Heart left ventricle (tissue), 16 donors: Measurements from ENCODE around the gene TBC1D20. TPM values are rescaled to one million over a fixed set of nuclear protein-coding genes. Genes with fewer than 3 reads are reported as not detected.

Experiments
- ATAC-seq, 4 donors: fragments of 200-7000 bp; cut with Tn5 transposase; one replicate each; pipeline ENCODE4 v1.9.1; 2020 to 2022; ENCODE audit warnings: moderate library complexity in 4 of 4, mild to moderate bottlenecking in 3 of 4, moderate number of reproducible peaks in 1 of 4
- DNase-seq, 5 donors: peaks; one replicate each; pipeline ENCODE4 v3.0.0-alpha.2; 2020
- H3K27ac ChIP-seq, 12 donors: fragments of 200-600 bp; sonication (generic) in 4 of 12; one replicate each; pipeline versions ENCODE4 v1.5.0 to v1.8.0; 2016 to 2022; ENCODE audit warnings: mild to moderate bottlenecking in 2 of 12
- H3K27me3 ChIP-seq, 9 donors: fragments of 200-600 bp; sonication (generic) in 2 of 9; one replicate each; pipeline versions ENCODE4 v1.5.1 to v1.8.0; 2016 to 2022; ENCODE audit warnings: mild to moderate bottlenecking in 3 of 9
- H3K36me3 ChIP-seq, 9 donors: fragments of 200-600 bp; sonication (generic) in 2 of 9; one replicate each; pipeline versions ENCODE4 v1.5.0 to v1.8.0; 2018 to 2022; ENCODE audit warnings: mild to moderate bottlenecking in 2 of 9
- H3K4me1 ChIP-seq, 12 donors: fragments of 200-600 bp; sonication (generic) in 4 of 12; one replicate each; pipeline versions ENCODE4 v1.5.0 to v1.8.0; 2016 to 2022; ENCODE audit warnings: mild to moderate bottlenecking in 3 of 12
- H3K4me3 ChIP-seq, 12 donors: fragments of 200-600 bp; sonication (generic) in 4 of 12; one replicate each; pipeline versions ENCODE4 v1.5.0 to v1.8.0; 2017 to 2022; ENCODE audit warnings: mild to moderate bottlenecking in 9 of 12, moderate library complexity in 4 of 12
- H3K9me3 ChIP-seq, 12 donors: fragments of 200-600 bp; sonication (generic) in 4 of 12; one replicate each; pipeline versions ENCODE4 v1.5.0 to v1.8.0; 2016 to 2022; ENCODE audit warnings: mild to moderate bottlenecking in 1 of 12
- POLR2A ChIP-seq, 2 donors: fragments of 450-650 bp; IDR thresholded peaks; one replicate each; pipeline ENCODE4 v1.6.1; 2017; ENCODE audit warnings: antibody characterized with exemption in 2 of 2, mild to moderate bottlenecking in 2 of 2, moderate library complexity in 2 of 2
- WGBS, 4 donors: extraction: QIAGEN DNeasy Blood & Tissue Kit in 2 of 4; methylation state at CpG; one replicate each; pipeline versions ENCODE4 v1.1.5 to v1.1.7; 2013 to 2018; 5-methylcytosine and 5-hydroxymethylcytosine counted together
- intact Hi-C, 10 donors: fragments of 100-400 bp; cut with DNase I; formaldehyde crosslinking; loops; one replicate each; pipeline versions ENCODE4 v1.11.1 to v1.14.2; 2022
- polyA plus RNA-seq, 2 donors: library from polyadenylated mRNA; stranded (reverse); fragments of 200-250 nt; gene quantifications; one replicate each; pipeline ENCODE4 v1.2.3, GENCODE V29; 2013
- total RNA-seq, 9 donors: library from RNA; depleted of rRNA in 2 of 9; stranded (reverse); fragments of >200 nt in 2 of 9; fragmentation: NEBNext Ultra II Directional in 3 of 9; extraction: Animal tissue kit (Norgen Biotek cat#: 25700) in 3 of 9; gene quantifications; one replicate each; pipeline versions ENCODE4 v1.1.0 to v1.2.4, GENCODE V29; 2016 to 2023
- TF ChIP-seq, protein P1 (sequence below), 12 donors: fragments of 200-600 bp; sonication (generic) in 4 of 12; IDR thresholded peaks; one replicate each; pipeline versions ENCODE4 v1.5.0 to v1.8.0; 2018 to 2022; ENCODE audit warnings: antibody characterized with exemption in 12 of 12, mild to moderate bottlenecking in 5 of 12
- donor health status: ischemic (EF 13 %, LVEDD 7.1; RV severe dilation, severe dysfunction).
- donor health status: healthy with polysubstance abuse.
- donor health status: DM: no; HTN: yes; CAD: no.
- donor health status: DM: no; HTN: no; CAD: no.
- donor health status: ischemic (EF 25% LVEDD 6.9; RV normal size, moderate dysfunction).
- donor health status: ischemic (EF 25% LVEDD 5.7; RV mildly dilated, moderate dysfunction).
- donor health status: healthy.
- donor health status: DM: yes; HTN: yes; CAD: no.
- donor health status: ischemic (EF 35%, LVEDD 5.7; RV mildly dilated, moderate dysfunction).
- donor health status: nonischemic (EF 11% LVEDD 7.7; RV severe dilation, severe dysfunction).
- donor health status: DM: yes; HTN: yes; CAD: no.
- donor health status: PGD.
- donor health status: ischemic (EF 29% LVEDD 5.4; RV normal size, mild dysfunction).
- donor health status: nonischemic (EF 23%, LVEDD 6.1; RV moderate dilation, normal function).

TBC1D20 gene
- total and polyA plus RNA-seq, 11 donors = 9.3 to 38.9 (median 25.8) TPM

DNA sequence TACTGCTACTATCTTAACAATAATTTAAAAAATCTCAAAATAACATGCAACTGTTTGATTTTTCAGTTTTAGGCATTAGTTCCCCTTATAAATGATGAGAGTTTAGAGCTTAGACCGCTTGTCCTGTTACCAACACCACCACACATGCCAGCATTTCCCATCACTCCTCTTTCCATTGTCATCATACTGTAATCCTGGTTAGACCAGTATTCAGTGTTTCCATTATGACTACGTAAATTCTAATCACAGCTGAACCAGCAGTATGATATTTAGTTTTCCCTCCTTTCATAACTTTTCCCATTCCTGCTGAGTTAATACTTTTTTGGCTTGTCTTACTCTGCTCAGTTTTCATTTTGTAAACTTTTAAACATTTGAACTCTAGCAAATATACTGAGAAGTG lies 12.2 kb upstream of the TBC1D20 start:
- no peak for DNase-seq
- intact Hi-C loops = loop anchor here in 1 of 10 donors (10.0 kb wide), 1 partner anchor 70 kb away; the partner anchor contains the start of gene RBCK1
- no peak overlapping the region for H3K4me3 ChIP-seq
- peaks cover 0 to 11% (median 0%) of the 10 kb centered on the region in 12 donors for H3K4me1 ChIP-seq
- ATAC-seq = no peak
- H3K36me3 ChIP-seq = peaks cover 0 to 23% (median 9%) of the 10 kb centered on the region in 9 donors
- H3K9me3 ChIP-seq = peaks cover 0 to 9% (median 0%) of the 10 kb centered on the region in 12 donors
- H3K27me3 ChIP-seq = no peaks in the 10 kb centered on the region
- H3K27ac ChIP-seq = no peak overlapping the region
- WGBS, 4 donors = 84 to 95% (median 91%) methylated on average over 2 of the region's 2 CpGs
- TF ChIP-seq, protein P1, sequence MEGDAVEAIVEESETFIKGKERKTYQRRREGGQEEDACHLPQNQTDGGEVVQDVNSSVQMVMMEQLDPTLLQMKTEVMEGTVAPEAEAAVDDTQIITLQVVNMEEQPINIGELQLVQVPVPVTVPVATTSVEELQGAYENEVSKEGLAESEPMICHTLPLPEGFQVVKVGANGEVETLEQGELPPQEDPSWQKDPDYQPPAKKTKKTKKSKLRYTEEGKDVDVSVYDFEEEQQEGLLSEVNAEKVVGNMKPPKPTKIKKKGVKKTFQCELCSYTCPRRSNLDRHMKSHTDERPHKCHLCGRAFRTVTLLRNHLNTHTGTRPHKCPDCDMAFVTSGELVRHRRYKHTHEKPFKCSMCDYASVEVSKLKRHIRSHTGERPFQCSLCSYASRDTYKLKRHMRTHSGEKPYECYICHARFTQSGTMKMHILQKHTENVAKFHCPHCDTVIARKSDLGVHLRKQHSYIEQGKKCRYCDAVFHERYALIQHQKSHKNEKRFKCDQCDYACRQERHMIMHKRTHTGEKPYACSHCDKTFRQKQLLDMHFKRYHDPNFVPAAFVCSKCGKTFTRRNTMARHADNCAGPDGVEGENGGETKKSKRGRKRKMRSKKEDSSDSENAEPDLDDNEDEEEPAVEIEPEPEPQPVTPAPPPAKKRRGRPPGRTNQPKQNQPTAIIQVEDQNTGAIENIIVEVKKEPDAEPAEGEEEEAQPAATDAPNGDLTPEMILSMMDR (IDR thresholded peaks at IDR 0.05) = no peak
- no peak for TF ChIP-seq POLR2A (IDR thresholded peaks at IDR 0.05)

DNA sequence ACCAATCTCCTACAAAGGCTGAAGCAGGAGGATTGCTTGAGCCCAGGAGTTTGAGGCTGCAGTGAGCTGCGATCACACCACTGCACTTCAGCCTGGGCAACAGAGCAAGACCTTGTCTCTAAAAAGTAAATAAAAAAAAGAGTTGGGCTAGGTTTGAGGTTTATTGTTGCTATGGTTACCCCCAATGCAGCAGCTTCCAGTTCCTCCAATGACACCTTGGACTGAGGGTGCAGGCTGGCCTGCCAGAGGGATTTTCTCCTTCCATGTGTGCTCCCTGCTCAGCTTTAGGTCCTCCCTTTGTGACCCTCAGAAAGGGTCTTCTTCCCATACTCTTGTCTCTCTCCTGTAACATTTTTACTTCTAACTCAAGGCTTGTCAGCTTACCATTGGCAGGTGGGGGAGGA lies 10.6 kb upstream of the TBC1D20 start:
- DNase-seq (no peak), ATAC-seq (no peak)
- Histone ChIP-seq H3K27me3 (no peaks in the 10 kb centered on the region), H3K4me1 (peaks cover 0 to under 1% (median 0%) of the 10 kb centered on the region in 12 donors), H3K36me3 (peaks cover 0 to 13% (median 3%) of the 10 kb centered on the region in 9 donors), H3K9me3 (peaks cover 0 to 9% (median 0%) of the 10 kb centered on the region in 12 donors), H3K27ac (no peak overlapping the region), H3K4me3 (no peak overlapping the region)
- intact Hi-C loops = loop anchor here in 1 of 10 donors (10.0 kb wide), 1 partner anchor 68 kb away; the partner anchor contains the start of gene RBCK1
- TF ChIP-seq, protein P1 (IDR thresholded peaks at IDR 0.05) = no peak
- TF ChIP-seq POLR2A (IDR thresholded peaks at IDR 0.05) = no peak
- WGBS, 4 donors = 94 to 100% (median 96%) methylated on average over 1 of the region's 1 CpG

DNA sequence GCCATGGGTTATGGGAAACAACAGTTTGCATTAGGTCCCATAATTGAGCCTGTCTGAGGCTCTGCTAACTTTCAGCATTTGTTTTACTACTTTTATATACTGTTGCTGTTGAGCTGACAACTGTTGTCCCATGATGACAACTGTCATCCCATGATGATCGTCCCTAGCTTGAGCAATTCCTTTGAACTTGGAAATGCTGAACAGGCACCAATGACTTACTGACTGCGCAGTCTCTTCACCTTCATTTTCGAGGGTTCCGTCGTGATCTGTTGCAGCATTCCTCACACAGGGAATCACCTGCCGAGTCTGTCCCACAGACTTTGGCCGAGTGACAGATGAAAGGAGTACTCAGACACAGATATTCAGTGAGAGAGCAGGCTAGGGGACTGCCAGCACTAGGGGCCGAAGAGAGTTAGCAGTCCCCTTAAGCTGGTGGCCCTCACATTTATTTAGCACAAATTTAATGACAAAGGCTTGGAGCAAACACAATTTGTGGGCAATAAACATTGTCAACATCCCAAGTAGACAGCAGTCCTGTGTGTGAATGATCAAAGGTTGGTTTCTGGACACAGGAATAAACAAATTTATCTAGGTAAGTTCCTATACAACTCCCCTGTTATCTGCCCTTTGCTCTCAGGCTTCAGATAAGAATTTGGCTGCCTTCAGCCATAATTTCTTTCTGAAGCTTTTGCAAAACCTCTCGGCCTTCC lies 10.0 kb upstream of the TBC1D20 start:
- no peak overlapping the region for H3K4me3 ChIP-seq
- no peaks in the 10 kb centered on the region for H3K27me3 ChIP-seq
- no peaks in the 10 kb centered on the region for H3K4me1 ChIP-seq
- ATAC-seq (no peak), DNase-seq (no peak)
- H3K36me3 ChIP-seq = peaks cover 0 to 10% (median 0%) of the 10 kb centered on the region in 9 donors
- TF ChIP-seq POLR2A (IDR thresholded peaks at IDR 0.05) = no peak
- TF ChIP-seq, protein P1 (IDR thresholded peaks at IDR 0.05) = no peak
- H3K27ac ChIP-seq = no peak overlapping the region
- peaks cover 0 to 9% (median 0%) of the 10 kb centered on the region in 12 donors for H3K9me3 ChIP-seq
- intact Hi-C loops = loop anchor here in 1 of 10 donors (10.0 kb wide), 1 partner anchor 67 kb away; the partner anchor contains the start of gene RBCK1
- WGBS, 4 donors = 87 to 97% (median 94%) methylated on average over 9 of the region's 9 CpGs

DNA sequence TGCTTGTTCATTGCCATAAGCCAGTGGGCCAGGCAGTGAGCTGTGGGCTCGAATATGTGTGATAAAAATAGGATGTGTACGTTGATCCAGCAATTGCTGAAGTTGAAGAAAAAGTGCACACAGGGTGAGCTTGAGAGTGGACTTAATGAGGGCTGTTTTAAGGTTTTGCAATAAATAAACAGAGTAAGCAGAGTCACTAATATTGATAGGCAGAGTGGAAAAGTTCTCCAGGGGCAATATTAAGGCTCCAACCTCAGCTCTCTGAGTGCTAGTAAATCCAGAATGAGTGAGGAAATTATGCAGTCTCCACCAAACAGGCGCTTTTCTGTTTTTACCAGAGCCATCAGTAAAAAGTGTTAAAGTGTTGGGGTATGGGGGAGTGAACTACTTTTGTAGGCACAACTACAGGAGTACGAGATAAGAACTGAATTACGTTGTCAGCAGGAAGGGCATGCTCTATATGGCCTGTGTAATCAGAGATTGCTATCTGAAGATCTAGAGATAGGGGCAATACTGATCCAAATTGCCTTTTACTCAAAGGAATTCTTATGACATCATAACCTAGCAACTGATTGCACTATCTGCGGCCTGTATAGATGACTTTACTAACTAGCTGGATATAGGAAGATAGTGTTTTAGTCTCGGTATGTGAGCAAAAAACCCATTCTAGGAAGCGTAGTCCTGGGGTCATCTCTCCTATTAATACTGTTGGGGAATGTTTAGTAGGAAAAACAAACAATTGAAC lies 7.6 kb upstream of the TBC1D20 start:
- intact Hi-C loops = loop anchor here in 1 of 10 donors (10.0 kb wide), 1 partner anchor 65 kb away; the partner anchor contains the start of gene RBCK1
- 72 to 80% (median 80%) methylated on average over 8 of the region's 8 CpGs for WGBS, 4 donors
- DNase-seq = no peak
- TF ChIP-seq, protein P1 (IDR thresholded peaks at IDR 0.05) = no peak
- TF ChIP-seq POLR2A (IDR thresholded peaks at IDR 0.05) = no peak
- Histone ChIP-seq H3K4me3 (no peak overlapping the region), H3K36me3 (peaks cover 0 to 3% (median 0%) of the 10 kb centered on the region in 9 donors), H3K27me3 (no peaks in the 10 kb centered on the region), H3K27ac (no peak overlapping the region), H3K9me3 (peaks cover 0 to 9% (median 0%) of the 10 kb centered on the region in 12 donors), H3K4me1 (no peaks in the 10 kb centered on the region)
- ATAC-seq = no peak
